Subcutaneous adipose tissue (tissue), 4 donors: ENCODE measurements around the gene ADGRD2. TPM values are rescaled to one million over a fixed set of nuclear protein-coding genes. Genes with fewer than 3 reads are reported as not detected.

Source experiments
- CTCF ChIP-seq: fragments of 450-650 bp; IDR thresholded peaks from one replicate; pipeline ENCODE4 v1.5.1; 2016; ENCODE audit warnings: low read depth, mild to moderate bottlenecking, control low read depth, antibody characterized with exemption, moderate library complexity
- total RNA-seq, 4 donors: library from RNA; depleted of rRNA; stranded (reverse); fragments of >200 nt; gene quantifications; one replicate each; pipeline ENCODE4 v1.1.0, GENCODE V29; 2016

Gene ADGRD2
- total RNA-seq, 4 donors from 2014 or later: not detected

- no peak for TF ChIP-seq CTCF
Measured at GRCh38 chr9:124439686-124440243, 10.5 kb upstream of the ADGRD2 start.

- TF ChIP-seq CTCF: no peak
Measured at GRCh38 chr9:124440786-124441185, 9.5 kb upstream of the ADGRD2 start.

- no peak for TF ChIP-seq CTCF
Measured at GRCh38 chr9:124441291-124441690, 9.0 kb upstream of the ADGRD2 start.

GRCh38 chr9:124442379-124442778 is 7.9 kb upstream of the ADGRD2 start:
- no peak for TF ChIP-seq CTCF

DNA sequence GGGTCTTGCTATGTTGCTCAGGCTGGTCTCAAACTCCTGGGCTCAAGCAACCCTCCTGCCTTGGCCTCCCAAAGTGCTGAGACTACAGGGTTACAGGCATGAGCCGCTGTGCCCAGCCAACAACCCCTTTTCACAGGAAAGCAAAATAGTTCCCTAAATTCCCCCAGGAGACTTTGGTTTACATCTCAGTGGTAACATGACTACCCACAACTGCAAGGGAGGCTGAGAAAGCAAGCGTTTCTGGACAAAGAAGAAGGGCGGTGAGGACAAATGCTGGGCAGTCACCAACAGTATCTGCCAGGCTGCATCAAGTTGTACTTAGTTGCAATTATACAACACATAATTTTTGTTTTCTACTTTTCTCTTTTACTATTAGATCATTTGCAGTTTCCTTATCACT is 7.4 kb upstream of the ADGRD2 start:
- no peak for TF ChIP-seq CTCF

- no peak for TF ChIP-seq CTCF
Measured at GRCh38 chr9:124443625-124444024, 6.6 kb upstream of the ADGRD2 start.

DNA sequence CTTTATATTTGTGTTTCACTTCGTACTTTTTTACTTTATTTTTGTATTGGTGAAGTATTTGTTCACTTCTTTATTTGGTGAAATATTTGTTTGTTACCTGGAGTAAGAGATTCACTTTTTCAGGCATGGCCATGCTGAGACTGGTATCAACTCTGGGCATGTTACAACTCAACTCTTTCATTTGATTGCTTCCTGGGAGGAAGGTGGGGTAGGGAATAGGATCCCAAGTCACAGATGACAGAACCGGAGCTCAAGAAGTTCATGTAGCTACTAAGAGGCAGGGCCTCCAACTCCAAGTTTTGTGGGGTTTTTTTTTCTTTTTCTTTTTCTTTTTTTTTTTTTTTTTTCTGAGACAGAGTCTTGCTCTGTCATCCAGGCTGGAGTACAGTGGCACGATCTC is 6.1 kb upstream of the ADGRD2 start:
- no peak for TF ChIP-seq CTCF
